ENCODE measurements around the gene FOXE1. TPM values are rescaled to one million over a fixed set of nuclear protein-coding genes. Genes with fewer than 3 reads are reported as not detected.
A peak's percentile ranks its signal among the peaks of the same experiment; 100 is the strongest.

The FOXE1 gene
- total RNA-seq, 1 experiment from 2014 or later = not detected

DNA sequence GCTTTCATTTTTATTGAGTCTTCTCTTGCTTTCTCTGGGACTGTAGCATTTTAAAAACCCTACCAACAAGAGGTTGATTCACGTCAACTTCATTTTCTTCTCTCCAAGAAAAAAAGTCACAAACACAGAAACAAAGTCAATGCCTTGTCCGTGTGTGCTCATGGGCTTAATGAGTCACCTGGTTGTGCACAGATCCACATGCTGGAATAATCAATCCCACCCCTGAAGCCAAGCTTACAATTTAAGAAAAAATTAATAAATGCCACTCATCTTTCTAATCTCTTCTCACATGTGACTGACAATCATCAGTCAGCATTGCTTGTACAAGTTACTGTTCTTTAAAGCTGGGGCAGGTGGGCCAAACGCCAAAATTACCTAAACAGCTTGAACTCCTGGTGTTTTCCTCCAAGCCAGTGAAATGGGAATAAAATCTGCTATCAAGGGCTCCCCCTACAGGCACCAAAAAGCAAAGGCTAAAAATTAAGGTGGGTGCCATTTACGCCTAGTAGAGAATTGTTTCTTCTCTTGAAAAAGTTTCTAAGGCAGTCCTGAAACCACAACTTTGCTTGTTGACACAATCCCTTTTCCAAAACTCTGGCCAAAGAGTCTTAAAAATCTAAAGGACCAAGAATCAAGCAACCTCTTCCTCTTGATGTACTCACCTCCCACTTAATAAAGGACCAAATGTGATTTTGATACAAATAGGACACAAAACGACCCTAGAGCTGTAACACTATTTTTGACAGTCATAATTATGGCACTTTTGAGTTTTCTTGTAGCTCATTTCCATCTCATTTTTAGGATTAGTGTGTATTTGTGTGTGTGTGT lies 47.9 kb downstream of the FOXE1 start:
- no peaks in the 10 kb centered on the region for H3K27me3 ChIP-seq (ENCODE audit: insufficient read depth, low read length)
- intact Hi-C loops (cut with micrococcal nuclease) = loop anchor here (1.0 to 5.0 kb wide), 2 partner anchors 191 to 434 kb away; no protein-coding TSS in a partner anchor
- H3K36me3 ChIP-seq (ENCODE audit: control insufficient read depth in 1 of 2, insufficient read depth in 2 of 2, low read length in 2 of 2) = no peaks in the 10 kb centered on the region; a peak in 1 of 4 replicates
- ChIA-PET POLR2A (no interaction called here), CTCF (interaction anchor here (0.6 to 3.5 kb wide), 8 partner anchors 11 to 432 kb away, joined by 3 to 30 read pairs (median 4); partner anchors contain the start of gene XPA), RAD21 (ENCODE audit: low non-redundant PET in 1 of 2, low total read pairs in 2 of 2, uncharacterized antibody in 2 of 2, unreplicated experiment in 2 of 2) (no interaction called here)
- H3K27ac ChIP-seq (ENCODE audit: low read depth, low read length) = no peak overlapping the region
- H3K9me2 ChIP-seq (ENCODE audit: insufficient read depth) = no peaks in the 10 kb centered on the region
- H3K4me2 ChIP-seq (ENCODE audit: low read length) = no peak overlapping the region
- TF ChIP-seq RAD21 (IDR thresholded peaks at IDR 0.05; ENCODE audit: low read depth) = peak; percentile 77
- TF ChIP-seq, protein P1, sequence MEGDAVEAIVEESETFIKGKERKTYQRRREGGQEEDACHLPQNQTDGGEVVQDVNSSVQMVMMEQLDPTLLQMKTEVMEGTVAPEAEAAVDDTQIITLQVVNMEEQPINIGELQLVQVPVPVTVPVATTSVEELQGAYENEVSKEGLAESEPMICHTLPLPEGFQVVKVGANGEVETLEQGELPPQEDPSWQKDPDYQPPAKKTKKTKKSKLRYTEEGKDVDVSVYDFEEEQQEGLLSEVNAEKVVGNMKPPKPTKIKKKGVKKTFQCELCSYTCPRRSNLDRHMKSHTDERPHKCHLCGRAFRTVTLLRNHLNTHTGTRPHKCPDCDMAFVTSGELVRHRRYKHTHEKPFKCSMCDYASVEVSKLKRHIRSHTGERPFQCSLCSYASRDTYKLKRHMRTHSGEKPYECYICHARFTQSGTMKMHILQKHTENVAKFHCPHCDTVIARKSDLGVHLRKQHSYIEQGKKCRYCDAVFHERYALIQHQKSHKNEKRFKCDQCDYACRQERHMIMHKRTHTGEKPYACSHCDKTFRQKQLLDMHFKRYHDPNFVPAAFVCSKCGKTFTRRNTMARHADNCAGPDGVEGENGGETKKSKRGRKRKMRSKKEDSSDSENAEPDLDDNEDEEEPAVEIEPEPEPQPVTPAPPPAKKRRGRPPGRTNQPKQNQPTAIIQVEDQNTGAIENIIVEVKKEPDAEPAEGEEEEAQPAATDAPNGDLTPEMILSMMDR (IDR thresholded peaks at IDR 0.05 in 2 of 3, conservative IDR thresholded peaks at IDR 0.05 in 1 of 3; ENCODE audit: borderline replicate concordance in 1 of 3, insufficient read depth in 1 of 3, low read depth in 2 of 3, low read length in 2 of 3) = peak; percentile 56 to 87 (median 78); a peak in 5 of 6 replicates
- TF ChIP-seq, protein P2, sequence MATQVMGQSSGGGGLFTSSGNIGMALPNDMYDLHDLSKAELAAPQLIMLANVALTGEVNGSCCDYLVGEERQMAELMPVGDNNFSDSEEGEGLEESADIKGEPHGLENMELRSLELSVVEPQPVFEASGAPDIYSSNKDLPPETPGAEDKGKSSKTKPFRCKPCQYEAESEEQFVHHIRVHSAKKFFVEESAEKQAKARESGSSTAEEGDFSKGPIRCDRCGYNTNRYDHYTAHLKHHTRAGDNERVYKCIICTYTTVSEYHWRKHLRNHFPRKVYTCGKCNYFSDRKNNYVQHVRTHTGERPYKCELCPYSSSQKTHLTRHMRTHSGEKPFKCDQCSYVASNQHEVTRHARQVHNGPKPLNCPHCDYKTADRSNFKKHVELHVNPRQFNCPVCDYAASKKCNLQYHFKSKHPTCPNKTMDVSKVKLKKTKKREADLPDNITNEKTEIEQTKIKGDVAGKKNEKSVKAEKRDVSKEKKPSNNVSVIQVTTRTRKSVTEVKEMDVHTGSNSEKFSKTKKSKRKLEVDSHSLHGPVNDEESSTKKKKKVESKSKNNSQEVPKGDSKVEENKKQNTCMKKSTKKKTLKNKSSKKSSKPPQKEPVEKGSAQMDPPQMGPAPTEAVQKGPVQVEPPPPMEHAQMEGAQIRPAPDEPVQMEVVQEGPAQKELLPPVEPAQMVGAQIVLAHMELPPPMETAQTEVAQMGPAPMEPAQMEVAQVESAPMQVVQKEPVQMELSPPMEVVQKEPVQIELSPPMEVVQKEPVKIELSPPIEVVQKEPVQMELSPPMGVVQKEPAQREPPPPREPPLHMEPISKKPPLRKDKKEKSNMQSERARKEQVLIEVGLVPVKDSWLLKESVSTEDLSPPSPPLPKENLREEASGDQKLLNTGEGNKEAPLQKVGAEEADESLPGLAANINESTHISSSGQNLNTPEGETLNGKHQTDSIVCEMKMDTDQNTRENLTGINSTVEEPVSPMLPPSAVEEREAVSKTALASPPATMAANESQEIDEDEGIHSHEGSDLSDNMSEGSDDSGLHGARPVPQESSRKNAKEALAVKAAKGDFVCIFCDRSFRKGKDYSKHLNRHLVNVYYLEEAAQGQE (IDR thresholded peaks at IDR 0.05; ENCODE audit: low read depth) = no peak
- H3K79me2 ChIP-seq (ENCODE audit: insufficient read depth, low read length) = no peaks in the 10 kb centered on the region
- no peaks in the 10 kb centered on the region for H3K4me1 ChIP-seq (ENCODE audit: control insufficient read depth in 1 of 2, insufficient read depth in 2 of 2, low read length in 2 of 2)
- H2AFZ ChIP-seq (ENCODE audit: low read depth, low read length, poor library complexity, severe bottlenecking) = no peak overlapping the region
- DNase-seq (ENCODE audit: low read depth, low spot score) (peak; percentile 27), ATAC-seq (peak; percentile 80)
- BruUV-seq (replicated peaks) = no TSS peak
- H4K20me1 ChIP-seq (ENCODE audit: insufficient read depth) = no peaks in the 10 kb centered on the region
- no peak overlapping the region for H3K4me3 ChIP-seq (replicated peaks in 1 of 2; ENCODE audit: low read depth in 1 of 2, low read length in 2 of 2)
- no peak overlapping the region for H3K9ac ChIP-seq (ENCODE audit: low read length)
- H3K9me3 ChIP-seq (ENCODE audit: control insufficient read depth in 1 of 2, insufficient read depth in 1 of 2, low read depth in 1 of 2, low read length in 2 of 2) = no peaks in the 10 kb centered on the region

All from HCT116 (cell line).